Activated CD4-positive, alpha-beta T cell treated with anti-CD3 and anti-CD28 coated beads for 36 hours (primary cell): Measurements from ENCODE around the gene TMEM25. TPM values are rescaled to one million over a fixed set of nuclear protein-coding genes. Genes with fewer than 3 reads are reported as not detected.
"Not testable (repeated sequence)": the region's sequence is repeated elsewhere in the genome, so short reads cannot be mapped to it uniquely, and the experiment has no call there.

Experiments
- ATAC-seq: fragments of 200-7000 bp; cut with Tn5 transposase; one replicate; pipeline ENCODE4 v1.10.0; 2021; ENCODE audit warnings: mild to moderate bottlenecking, moderate library complexity
- CTCF ChIA-PET: fragments of 350-600 bp; sonication (Branson Sonifier 250); formaldehyde crosslinking; loops from one replicate; lab custom pipeline; 2021; ENCODE audit warnings: antibody characterized with exemption; lab: Charles Lee
- POLR2A ChIA-PET: fragments of 350-600 bp; sonication (Branson Sonifier 250); formaldehyde crosslinking; loops from one replicate; lab custom pipeline; 2021; ENCODE audit warnings: antibody characterized with exemption, inconsistent platforms; lab: Charles Lee
- DNase-seq: peaks from one replicate; pipeline ENCODE4 v3.0.0-alpha.2; 2020
- H3K27ac Mint-ChIP-seq: one replicate; pipeline ENCODE4 v1.8.0; 2021; ENCODE audit warnings: mixed read lengths
- H3K27me3 Mint-ChIP-seq: one replicate; pipeline ENCODE4 v1.8.0; 2021; ENCODE audit warnings: mixed read lengths
- H3K36me3 Mint-ChIP-seq: one replicate; pipeline ENCODE4 v1.8.0; 2021; ENCODE audit warnings: low read depth, mixed read lengths
- H3K4me1 Mint-ChIP-seq: one replicate; pipeline ENCODE4 v1.8.0; 2021; ENCODE audit warnings: mixed read lengths
- H3K4me3 Mint-ChIP-seq: one replicate; pipeline ENCODE4 v1.8.0; 2021; ENCODE audit warnings: mild to moderate bottlenecking, moderate library complexity, mixed read lengths
- H3K9me3 Mint-ChIP-seq: one replicate; pipeline ENCODE4 v1.8.0; 2021; ENCODE audit warnings: low read depth, mixed read lengths
- intact Hi-C, 2 experiments: fragments of 100-400 bp; cut with DNase I in 1 of 2; cut with micrococcal nuclease in 1 of 2; formaldehyde crosslinking; loops; one replicate each; pipeline versions ENCODE4 v1.14.2 to v1.15.1; 2022 to 2024; cut with DNase I, micrococcal nuclease
- total RNA-seq, 2 experiments: library from RNA; stranded (reverse); gene quantifications; one replicate each; pipeline ENCODE4 v1.2.3, GENCODE V29; 2021

The TMEM25 gene
- total RNA-seq, 2 experiments from 2014 or later: 12.2 to 17.4 TPM

DNA sequence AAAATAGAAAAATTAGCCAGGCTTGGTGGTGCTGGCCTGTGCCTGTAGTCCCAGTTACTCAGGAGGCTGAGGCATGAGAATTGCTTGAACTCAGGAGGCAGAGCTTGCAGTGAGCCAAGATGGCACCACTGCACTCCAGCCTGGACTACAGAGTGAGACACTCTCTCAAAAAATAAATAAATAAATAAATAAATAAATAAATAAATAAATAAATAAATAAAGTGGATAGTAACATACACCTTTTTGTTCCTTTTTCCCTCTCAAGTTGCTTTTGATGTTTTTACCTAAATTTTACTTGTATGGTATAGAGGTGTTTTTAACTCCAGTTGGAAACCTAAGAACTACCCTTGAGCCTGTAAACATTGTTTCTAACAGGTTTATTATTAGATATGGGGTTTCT is 47.0 kb downstream of the TMEM25 start:
- intact Hi-C loops, H3K4me3 Mint-ChIP-seq, H3K27ac Mint-ChIP-seq, H3K27me3 Mint-ChIP-seq, H3K9me3 Mint-ChIP-seq, POLR2A ChIA-PET, ATAC-seq, DNase-seq: not testable (repeated sequence)
- H3K36me3 Mint-ChIP-seq: peaks cover 29% of the 10 kb centered on the region
- CTCF ChIA-PET: interaction anchor here (0.7 to 1.6 kb wide), 4 partner anchors 12 to 240 kb away, joined by 3 to 4 read pairs (median 3); no protein-coding TSS in a partner anchor
- peaks cover 45% of the 10 kb centered on the region for H3K4me1 Mint-ChIP-seq

DNA sequence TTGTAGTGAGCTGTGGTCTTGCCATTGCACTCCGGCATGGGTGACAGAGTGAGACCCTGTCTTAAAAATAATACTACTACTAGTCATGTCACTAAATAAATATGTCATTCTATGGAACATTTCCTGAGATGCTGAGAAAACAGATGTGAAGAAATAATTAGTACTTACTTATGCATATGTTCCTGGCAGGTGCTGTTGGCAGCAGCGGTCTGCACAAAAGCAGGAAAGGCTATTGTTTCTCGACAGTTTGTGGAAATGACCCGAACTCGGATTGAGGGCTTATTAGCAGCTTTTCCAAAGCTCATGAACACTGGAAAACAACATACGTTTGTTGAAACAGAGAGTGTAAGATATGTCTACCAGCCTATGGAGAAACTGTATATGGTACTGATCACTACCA is 50.1 kb downstream of the TMEM25 start:
- ChIA-PET CTCF (interaction anchor here (0.6 to 0.7 kb wide), 2 partner anchors 23 to 83 kb away, joined by 3 read pairs; no protein-coding TSS in a partner anchor), POLR2A (no interaction called here)
- H3K27ac Mint-ChIP-seq: no peak overlapping the region
- no peaks in the 10 kb centered on the region for H3K27me3 Mint-ChIP-seq
- H3K4me1 Mint-ChIP-seq: peaks cover 19% of the 10 kb centered on the region
- ATAC-seq (no peak), DNase-seq (no peak)
- peaks cover 43% of the 10 kb centered on the region for H3K36me3 Mint-ChIP-seq
- H3K9me3 Mint-ChIP-seq: no peaks in the 10 kb centered on the region
- intact Hi-C loops: no loop called here
- H3K4me3 Mint-ChIP-seq: no peak overlapping the region

Other genes starting within 250 kb of the TMEM25 start
- 100 to 1,000 TPM; 400 to 530 TPM for gene CD3E, start 226.5 kb upstream of the TMEM25 start, total RNA-seq
- gene CD3D, start 188.5 kb upstream of the TMEM25 start, total RNA-seq: 100 to 1,000 TPM; 305 to 331 TPM
- 100 to 1,000 TPM; 141 to 146 TPM for gene CD3G, start 186.8 kb upstream of the TMEM25 start, total RNA-seq
- 10 to 100 TPM; 44.2 to 50.7 TPM for gene UBE4A, start 171.6 kb upstream of the TMEM25 start, total RNA-seq
- gene ATP5MG, start 129.6 kb upstream of the TMEM25 start, total RNA-seq: 100 to 1,000 TPM; 136 to 229 TPM
- gene KMT2A, start 94.7 kb upstream of the TMEM25 start, total RNA-seq: 10 to 100 TPM; 64.1 to 67.1 TPM
- gene TTC36, start 3.7 kb upstream of the TMEM25 start, total RNA-seq: under 1 TPM; 0.21 to 0.59 TPM
- 10 to 100 TPM; 18.7 to 25.4 TPM for gene IFT46, start 34.7 kb downstream of the TMEM25 start, total RNA-seq
- gene ARCN1, start 41.2 kb downstream of the TMEM25 start, total RNA-seq: 100 to 1,000 TPM; 148 to 154 TPM
- gene PHLDB1, start 76.4 kb downstream of the TMEM25 start, total RNA-seq: 1 to 10 TPM; 1.7 to 2.7 TPM
- not detected for gene TREH, start 148.5 kb downstream of the TMEM25 start, total RNA-seq